ENCODE results near the gene CHST11.

CHST11 gene

DNA sequence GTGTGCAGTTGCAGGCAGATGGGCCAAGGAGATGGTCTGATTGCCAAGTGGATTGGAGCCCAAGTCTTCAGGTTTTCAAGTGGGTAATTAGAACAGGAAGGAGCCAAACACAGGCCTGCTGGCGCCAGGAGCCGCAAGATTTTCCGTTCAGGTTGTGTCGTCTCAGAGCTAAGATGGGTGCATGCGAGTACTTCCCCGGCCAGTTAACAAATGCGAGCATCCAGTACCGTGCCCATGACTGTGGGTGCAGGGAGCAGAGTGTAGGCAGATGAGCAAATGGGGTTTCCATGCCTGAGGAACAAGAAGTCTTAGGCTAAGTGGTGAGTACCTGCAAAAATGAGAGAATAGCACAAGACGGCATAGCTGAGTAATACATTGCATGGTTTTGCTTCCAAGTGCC lies 90.5 kb downstream of the CHST11 start:
- no peak overlapping the region for H3K4me3 ChIP-seq (ENCODE audit: low read depth, low read length)
- TF ChIP-seq ELK4 (IDR thresholded peaks at IDR 0.05; ENCODE audit: borderline replicate concordance, low read depth, low read length) (no peak), ZSCAN16 (tag by site-specific recombination; IDR thresholded peaks at IDR 0.05) (no peak), ZNF174 (tag by site-specific recombination; IDR thresholded peaks at IDR 0.05) (no peak), ZNF549 (tag by site-specific recombination; IDR thresholded peaks at IDR 0.05) (no peak), ZSCAN5A (tag by site-specific recombination; IDR thresholded peaks at IDR 0.05) (no peak), KLF10 (tag by site-specific recombination; IDR thresholded peaks at IDR 0.05) (no peak), TRIM28 (IDR thresholded peaks at IDR 0.05; ENCODE audit: borderline replicate concordance, low read length) (no peak), ZSCAN23 (tag by site-specific recombination; IDR thresholded peaks at IDR 0.05) (no peak)
- TF ChIP-seq, protein P1, sequence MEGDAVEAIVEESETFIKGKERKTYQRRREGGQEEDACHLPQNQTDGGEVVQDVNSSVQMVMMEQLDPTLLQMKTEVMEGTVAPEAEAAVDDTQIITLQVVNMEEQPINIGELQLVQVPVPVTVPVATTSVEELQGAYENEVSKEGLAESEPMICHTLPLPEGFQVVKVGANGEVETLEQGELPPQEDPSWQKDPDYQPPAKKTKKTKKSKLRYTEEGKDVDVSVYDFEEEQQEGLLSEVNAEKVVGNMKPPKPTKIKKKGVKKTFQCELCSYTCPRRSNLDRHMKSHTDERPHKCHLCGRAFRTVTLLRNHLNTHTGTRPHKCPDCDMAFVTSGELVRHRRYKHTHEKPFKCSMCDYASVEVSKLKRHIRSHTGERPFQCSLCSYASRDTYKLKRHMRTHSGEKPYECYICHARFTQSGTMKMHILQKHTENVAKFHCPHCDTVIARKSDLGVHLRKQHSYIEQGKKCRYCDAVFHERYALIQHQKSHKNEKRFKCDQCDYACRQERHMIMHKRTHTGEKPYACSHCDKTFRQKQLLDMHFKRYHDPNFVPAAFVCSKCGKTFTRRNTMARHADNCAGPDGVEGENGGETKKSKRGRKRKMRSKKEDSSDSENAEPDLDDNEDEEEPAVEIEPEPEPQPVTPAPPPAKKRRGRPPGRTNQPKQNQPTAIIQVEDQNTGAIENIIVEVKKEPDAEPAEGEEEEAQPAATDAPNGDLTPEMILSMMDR (tag by site-specific recombination; IDR thresholded peaks at IDR 0.05), result no peak
- TF ChIP-seq, protein P2, sequence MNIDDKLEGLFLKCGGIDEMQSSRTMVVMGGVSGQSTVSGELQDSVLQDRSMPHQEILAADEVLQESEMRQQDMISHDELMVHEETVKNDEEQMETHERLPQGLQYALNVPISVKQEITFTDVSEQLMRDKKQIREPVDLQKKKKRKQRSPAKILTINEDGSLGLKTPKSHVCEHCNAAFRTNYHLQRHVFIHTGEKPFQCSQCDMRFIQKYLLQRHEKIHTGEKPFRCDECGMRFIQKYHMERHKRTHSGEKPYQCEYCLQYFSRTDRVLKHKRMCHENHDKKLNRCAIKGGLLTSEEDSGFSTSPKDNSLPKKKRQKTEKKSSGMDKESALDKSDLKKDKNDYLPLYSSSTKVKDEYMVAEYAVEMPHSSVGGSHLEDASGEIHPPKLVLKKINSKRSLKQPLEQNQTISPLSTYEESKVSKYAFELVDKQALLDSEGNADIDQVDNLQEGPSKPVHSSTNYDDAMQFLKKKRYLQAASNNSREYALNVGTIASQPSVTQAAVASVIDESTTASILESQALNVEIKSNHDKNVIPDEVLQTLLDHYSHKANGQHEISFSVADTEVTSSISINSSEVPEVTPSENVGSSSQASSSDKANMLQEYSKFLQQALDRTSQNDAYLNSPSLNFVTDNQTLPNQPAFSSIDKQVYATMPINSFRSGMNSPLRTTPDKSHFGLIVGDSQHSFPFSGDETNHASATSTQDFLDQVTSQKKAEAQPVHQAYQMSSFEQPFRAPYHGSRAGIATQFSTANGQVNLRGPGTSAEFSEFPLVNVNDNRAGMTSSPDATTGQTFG (tag by site-specific recombination; IDR thresholded peaks at IDR 0.05; ENCODE audit: borderline replicate concordance), result no peak
- TF ChIP-seq, protein P3, sequence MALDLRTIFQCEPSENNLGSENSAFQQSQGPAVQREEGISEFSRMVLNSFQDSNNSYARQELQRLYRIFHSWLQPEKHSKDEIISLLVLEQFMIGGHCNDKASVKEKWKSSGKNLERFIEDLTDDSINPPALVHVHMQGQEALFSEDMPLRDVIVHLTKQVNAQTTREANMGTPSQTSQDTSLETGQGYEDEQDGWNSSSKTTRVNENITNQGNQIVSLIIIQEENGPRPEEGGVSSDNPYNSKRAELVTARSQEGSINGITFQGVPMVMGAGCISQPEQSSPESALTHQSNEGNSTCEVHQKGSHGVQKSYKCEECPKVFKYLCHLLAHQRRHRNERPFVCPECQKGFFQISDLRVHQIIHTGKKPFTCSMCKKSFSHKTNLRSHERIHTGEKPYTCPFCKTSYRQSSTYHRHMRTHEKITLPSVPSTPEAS (tag by site-specific recombination; IDR thresholded peaks at IDR 0.05), result no peak
- ChIA-PET CTCF (interaction anchor here (1.9 kb wide), 1 partner anchor 165 kb away, joined by 5 read pairs; no protein-coding TSS in a partner anchor), POLR2A (no interaction called here)
- H3K9me3 ChIP-seq (ENCODE audit: control insufficient read depth, insufficient read depth, low read depth, low read length), result no peaks in the 10 kb centered on the region
- no peak overlapping the region for H3K27ac ChIP-seq (ENCODE audit: extremely low read depth, low read depth, low read length)
- no peaks in the 10 kb centered on the region for H3K4me1 ChIP-seq (ENCODE audit: control insufficient read depth, insufficient read depth, low read length)
- no peaks in the 10 kb centered on the region for H3K36me3 ChIP-seq (ENCODE audit: control insufficient read depth in 2 of 2, insufficient read depth in 1 of 2, low read length in 2 of 2)

DNA sequence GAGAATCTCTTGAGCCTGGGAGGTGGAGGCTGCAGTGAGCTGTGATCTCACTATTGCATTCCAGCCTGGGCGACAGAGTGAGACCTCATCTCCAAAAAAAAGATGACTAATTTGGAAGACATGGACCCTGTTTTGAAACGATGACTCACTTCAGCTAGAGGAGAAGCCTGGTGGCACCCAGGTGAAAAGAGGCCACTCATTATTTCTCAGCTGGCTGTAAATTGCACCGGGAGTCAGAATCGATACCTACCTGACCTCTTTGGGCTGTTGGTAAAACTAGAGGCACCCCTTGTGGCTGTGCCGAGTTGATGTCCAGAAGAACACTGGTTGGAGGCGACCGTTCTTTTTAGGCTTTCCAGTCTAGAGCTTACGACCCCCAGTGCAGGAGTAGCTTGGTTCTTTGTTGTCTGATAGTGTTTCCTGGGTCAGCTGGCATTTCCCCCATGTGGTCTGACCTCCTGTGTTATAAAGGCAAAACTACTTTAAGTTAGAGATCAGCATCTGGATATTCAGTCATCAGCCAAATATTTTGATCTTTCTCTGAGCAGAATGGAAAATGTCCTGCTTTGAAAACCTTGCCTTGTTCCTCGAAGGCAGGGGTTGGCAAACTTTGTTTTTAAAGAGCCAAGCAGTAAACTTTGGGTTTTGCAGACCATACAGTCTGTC lies 93.2 kb downstream of the CHST11 start:
- H3K9me3 ChIP-seq (ENCODE audit: control insufficient read depth, insufficient read depth, low read depth, low read length), result no peaks in the 10 kb centered on the region
- ChIA-PET CTCF (no interaction called here), POLR2A (no interaction called here)
- H3K27ac ChIP-seq (ENCODE audit: extremely low read depth, low read depth, low read length), result no peak overlapping the region
- H3K4me3 ChIP-seq (ENCODE audit: low read depth, low read length), result no peak overlapping the region
- H3K36me3 ChIP-seq (ENCODE audit: control insufficient read depth in 2 of 2, insufficient read depth in 1 of 2, low read length in 2 of 2), result no peaks in the 10 kb centered on the region
- no peaks in the 10 kb centered on the region for H3K4me1 ChIP-seq (ENCODE audit: control insufficient read depth, insufficient read depth, low read length)
- TF ChIP-seq, protein P2 (tag by site-specific recombination; IDR thresholded peaks at IDR 0.05; ENCODE audit: borderline replicate concordance), result no peak
- TF ChIP-seq ZNF518A (tag by site-specific recombination; conservative IDR thresholded peaks at IDR 0.05; ENCODE audit: low read depth) (no peak), ZNF214 (tag by site-specific recombination; IDR thresholded peaks at IDR 0.05; ENCODE audit: borderline replicate concordance) (no peak), ZNF621 (tag by site-specific recombination; IDR thresholded peaks at IDR 0.05) (no peak), ZNF366 (tag by site-specific recombination; conservative IDR thresholded peaks at IDR 0.05) (0 out of 2 replicates have a peak, but pooled peaks have one; percentile 14), PRDM1 (tag by site-specific recombination; IDR thresholded peaks at IDR 0.05) (no peak), ZSCAN30 (tag by site-specific recombination; IDR thresholded peaks at IDR 0.05) (no peak)

Measured in HEK293 (cell line).